HepG2 (cell line): ENCODE measurements around the gene MYLK2.

Experiments
- CTCF ChIP-seq: sonication (generic); formaldehyde crosslinking; IDR thresholded peaks from 2 replicates; pipeline ENCODE4 v1.5.0; 2020; ENCODE audit warnings: mild to moderate bottlenecking, missing genetic modification reagents, moderate library complexity
- HOXA5 ChIP-seq: sonication (generic); formaldehyde crosslinking; IDR thresholded peaks from 2 replicates; pipeline ENCODE4 v1.4.0; 2020; ENCODE audit warnings: missing genetic modification reagents
- NR0B2 ChIP-seq: sonication (generic); formaldehyde crosslinking; IDR thresholded peaks from 2 replicates; pipeline ENCODE4 v1.4.0; 2020; ENCODE audit warnings: mild to moderate bottlenecking, missing genetic modification reagents
- SAFB2 ChIP-seq: sonication (generic); formaldehyde crosslinking; IDR thresholded peaks from 2 replicates; pipeline ENCODE4 v1.5.1; 2020; ENCODE audit warnings: missing genetic modification reagents, low read depth, mild to moderate bottlenecking, borderline replicate concordance
- XRCC5 ChIP-seq: fragments of 200-400 bp; formaldehyde crosslinking; optimal IDR thresholded peaks from 2 replicates; pipeline ENCODE3; 2017; ENCODE audit warnings: mild to moderate bottlenecking, low read length
- YY1 ChIP-seq: IDR thresholded peaks from 2 replicates; pipeline ENCODE4 v1.6.1; 2011; ENCODE audit warnings: low read length, low read depth, moderate library complexity, mild to moderate bottlenecking; ENCODE audit not compliant: insufficient read depth, insufficient replicate concordance
- ZNF639 ChIP-seq: conservative IDR thresholded peaks from 2 replicates; pipeline ENCODE4 v1.6.1; 2018; ENCODE audit warnings: missing genetic modification reagents
- ZSCAN30 ChIP-seq: sonication (generic); formaldehyde crosslinking; IDR thresholded peaks from 2 replicates; pipeline ENCODE4 v1.5.0; 2020; ENCODE audit warnings: mild to moderate bottlenecking, missing genetic modification reagents

- TF ChIP-seq SAFB2 (CRISPR knock-in tag) (no peak), XRCC5 (no peak), NR0B2 (CRISPR knock-in tag) (no peak), YY1 (no peak), HOXA5 (CRISPR knock-in tag) (no peak), ZSCAN30 (CRISPR knock-in tag) (no peak), ZNF639 (CRISPR knock-in tag) (no peak), CTCF (CRISPR knock-in tag) (no peak)
Measured at GRCh38 chr20:31856516-31856915, 37.4 kb downstream of the MYLK2 start.
